Liver (tissue), 9 donors: ENCODE data around the gene MYO18B. TPM values are rescaled to one million over a fixed set of nuclear protein-coding genes. Genes with fewer than 3 reads are reported as not detected.

Experiments
- DNase-seq: peaks from one replicate; pipeline ENCODE4 v3.0.0-alpha.2; 2017; ENCODE audit warnings: low spot score
- H3K27ac ChIP-seq, 2 donors: one replicate each; pipeline ENCODE4 v1.7.0; 2013; ENCODE audit warnings: inconsistent platforms in 2 of 2, low read length in 2 of 2, control low read depth in 1 of 2, low read depth in 1 of 2, mild to moderate bottlenecking in 1 of 2
- H3K27me3 ChIP-seq, 4 donors: one replicate each; pipeline versions ENCODE4 v1.6.1 to v1.7.0; 2013; ENCODE audit warnings: low read length in 3 of 4, inconsistent platforms in 1 of 4, mild to moderate bottlenecking in 1 of 4, moderate library complexity in 1 of 4; ENCODE audit not compliant: control insufficient read depth in 4 of 4, insufficient read depth in 4 of 4
- H3K36me3 ChIP-seq, 4 donors: one replicate each; pipeline versions ENCODE4 v1.6.1 to v1.7.0; 2013; ENCODE audit warnings: low read length in 3 of 4, mild to moderate bottlenecking in 3 of 4, low read depth in 1 of 4, moderate library complexity in 1 of 4; ENCODE audit not compliant: control insufficient read depth in 4 of 4, insufficient read depth in 3 of 4
- H3K4me1 ChIP-seq, 4 donors: one replicate each; pipeline versions ENCODE4 v1.6.1 to v1.7.0; 2013; ENCODE audit warnings: low read length in 3 of 4, mild to moderate bottlenecking in 3 of 4, moderate library complexity in 1 of 4; ENCODE audit not compliant: control insufficient read depth in 4 of 4, insufficient read depth in 4 of 4
- H3K4me3 ChIP-seq, 3 donors: one replicate each; pipeline versions ENCODE4 v1.6.1 to v1.7.0; 2013; ENCODE audit warnings: low read length in 3 of 3, control low read depth in 1 of 3, low read depth in 1 of 3, mild to moderate bottlenecking in 1 of 3
- H3K9ac ChIP-seq, 2 donors: one replicate each; pipeline ENCODE4 v1.7.0; 2013; ENCODE audit warnings: low read length in 2 of 2, mild to moderate bottlenecking in 2 of 2, moderate library complexity in 2 of 2, control low read depth in 1 of 2, low read depth in 1 of 2
- H3K9me3 ChIP-seq, 4 donors: one replicate each; pipeline versions ENCODE4 v1.6.1 to v1.7.0; 2013; ENCODE audit warnings: low read length in 3 of 4; ENCODE audit not compliant: control insufficient read depth in 4 of 4
- ATF3 ChIP-seq: IDR thresholded peaks from 2 replicates; pipeline ENCODE4 v1.6.1; 2016; ENCODE audit warnings: antibody characterized with exemption
- CTCF ChIP-seq: fragments of 150-350 bp; IDR thresholded peaks from 2 replicates; pipeline ENCODE4 v1.5.1; 2017; ENCODE audit warnings: improper control_type of control experiment, low read depth, low read length; ENCODE audit not compliant: missing input control
- FOXA1 ChIP-seq: IDR thresholded peaks from 2 replicates; pipeline ENCODE4 v1.6.1; 2016; ENCODE audit warnings: antibody characterized with exemption
- GABPA ChIP-seq, 2 donors: IDR thresholded peaks in 1 of 2; conservative IDR thresholded peaks in 1 of 2; 2 replicates each; pipeline ENCODE4 v1.6.1; 2016; ENCODE audit warnings: antibody characterized with exemption in 2 of 2, mild to moderate bottlenecking in 1 of 2, moderate library complexity in 1 of 2
- HNF4A ChIP-seq, 2 donors: conservative IDR thresholded peaks; 2 replicates each; pipeline ENCODE4 v1.6.1; 2016; ENCODE audit warnings: antibody characterized with exemption in 2 of 2, mild to moderate bottlenecking in 2 of 2
- HNF4G ChIP-seq: IDR thresholded peaks from 2 replicates; pipeline ENCODE4 v1.6.1; 2016; ENCODE audit warnings: antibody characterized with exemption
- JUND ChIP-seq, 2 donors: IDR thresholded peaks; 2 replicates each; pipeline ENCODE4 v1.6.1; 2016; ENCODE audit warnings: antibody characterized with exemption in 2 of 2
- MAX ChIP-seq: IDR thresholded peaks from 2 replicates; pipeline ENCODE4 v1.6.1; 2016; ENCODE audit warnings: antibody characterized with exemption
- NR2F2 ChIP-seq: IDR thresholded peaks from 2 replicates; pipeline ENCODE4 v1.6.1; 2016; ENCODE audit warnings: antibody characterized with exemption
- RAD21 ChIP-seq, 2 donors: IDR thresholded peaks; 2 replicates each; pipeline ENCODE4 v1.6.1; 2016; ENCODE audit warnings: antibody characterized with exemption in 2 of 2, mild to moderate bottlenecking in 2 of 2
- REST ChIP-seq: IDR thresholded peaks from 2 replicates; pipeline ENCODE4 v1.6.1; 2016; ENCODE audit warnings: antibody characterized with exemption, mild to moderate bottlenecking
- RXRA ChIP-seq, 2 donors: IDR thresholded peaks; 2 replicates each; pipeline ENCODE4 v1.6.1; 2017 to 2018; ENCODE audit warnings: antibody characterized with exemption in 2 of 2, mild to moderate bottlenecking in 1 of 2
- TAF1 ChIP-seq: conservative IDR thresholded peaks from 2 replicates; pipeline ENCODE4 v1.6.1; 2016; ENCODE audit warnings: antibody characterized with exemption, mild to moderate bottlenecking
- YY1 ChIP-seq: IDR thresholded peaks from 2 replicates; pipeline ENCODE4 v1.6.1; 2016; ENCODE audit warnings: antibody characterized with exemption, mild to moderate bottlenecking
- ZBTB33 ChIP-seq: IDR thresholded peaks from 2 replicates; pipeline ENCODE4 v1.6.1; 2016; ENCODE audit warnings: antibody characterized with exemption
- WGBS: extraction: QIAGEN DNeasy Blood & Tissue Kit; methylation state at CpG from one replicate; pipeline ENCODE4 v1.1.7; 2013; 5-methylcytosine and 5-hydroxymethylcytosine counted together
- polyA plus RNA-seq, 2 donors: library from polyadenylated mRNA; stranded (reverse) in 1 of 2; unstranded in 1 of 2; fragments of 200-250 nt in 1 of 2; fragments of >200 nt in 1 of 2; fragmentation: Nextera tagmentation in 1 of 2; extraction: Ambion mirVana in 1 of 2; gene quantifications; one replicate each; pipeline versions ENCODE4 v1.2.1 to v1.2.3, GENCODE V29; 2013 to 2015
- total RNA-seq, 2 donors: library from RNA; depleted of rRNA; stranded (reverse); fragments of >200 nt; gene quantifications; one replicate each; pipeline ENCODE4 v1.2.3, GENCODE V29; 2014
- donor health status: healthy.
- donor health status: healthy.
- donor health status: healthy.
- donor health status: healthy.
- donor health status: healthy.

Gene MYO18B
- total and polyA plus RNA-seq, 4 donors = under 0.01 to 4.2 (median 0.02) TPM; not detected in 1

GRCh38 chr22:25997886-25998775 lies 256.1 kb downstream of the MYO18B start (continued):
- TF ChIP-seq CTCF (no peak), JUND (IDR thresholded peaks at IDR 0.05) (no peak), HNF4A (conservative IDR thresholded peaks at IDR 0.05) (no peak), RAD21 (IDR thresholded peaks at IDR 0.05) (no peak), RXRA (IDR thresholded peaks at IDR 0.05) (no peak), TAF1 (no peak)

GRCh38 chr22:26002456-26002855 lies 260.5 kb downstream of the MYO18B start:
- 40% methylated on average over 2 of the region's 2 CpGs for WGBS
- peaks cover 0 to 3% (median 0%) of the 10 kb centered on the region in 4 donors for H3K27me3 ChIP-seq
- no peak for DNase-seq
- TF ChIP-seq RAD21 (IDR thresholded peaks at IDR 0.05) (no peak), GABPA (IDR thresholded peaks at IDR 0.05 in 1 of 2, conservative IDR thresholded peaks at IDR 0.05 in 1 of 2) (no peak), HNF4G (no peak)
- H3K4me3 ChIP-seq = no peak overlapping the region
- H3K27ac ChIP-seq = no peak overlapping the region
- H3K4me1 ChIP-seq = no peaks in the 10 kb centered on the region
- no peaks in the 10 kb centered on the region for H3K36me3 ChIP-seq
- H3K9ac ChIP-seq = no peak overlapping the region
- peaks cover 0 to 6% (median under 1%) of the 10 kb centered on the region in 4 donors for H3K9me3 ChIP-seq

GRCh38 chr22:26004477-26004876 lies 262.5 kb downstream of the MYO18B start:
- H3K9ac ChIP-seq = no peak overlapping the region
- no peak overlapping the region for H3K4me3 ChIP-seq
- H3K27me3 ChIP-seq = peaks cover 0 to 3% (median 0%) of the 10 kb centered on the region in 4 donors
- no peak overlapping the region for H3K27ac ChIP-seq
- TF ChIP-seq FOXA1 = no peak
- TF ChIP-seq MAX = no peak
- TF ChIP-seq ZBTB33 = no peak
- TF ChIP-seq HNF4G = no peak
- TF ChIP-seq REST = no peak
- no peak for TF ChIP-seq HNF4A (conservative IDR thresholded peaks at IDR 0.05)
- TF ChIP-seq GABPA (IDR thresholded peaks at IDR 0.05 in 1 of 2, conservative IDR thresholded peaks at IDR 0.05 in 1 of 2) = no peak
- TF ChIP-seq NR2F2 = no peak
- no peak for TF ChIP-seq CTCF
- no peak for TF ChIP-seq TAF1
- no peak for TF ChIP-seq JUND (IDR thresholded peaks at IDR 0.05)
- TF ChIP-seq RAD21 (IDR thresholded peaks at IDR 0.05) = no peak
- no peak for TF ChIP-seq RXRA (IDR thresholded peaks at IDR 0.05)
- no peak for TF ChIP-seq YY1
- no peak for TF ChIP-seq ATF3
- WGBS = 81% methylated on average over 4 of the region's 4 CpGs
- no peak for DNase-seq
- peaks cover 0 to 6% (median under 1%) of the 10 kb centered on the region in 4 donors for H3K9me3 ChIP-seq
- H3K36me3 ChIP-seq = no peaks in the 10 kb centered on the region
- no peaks in the 10 kb centered on the region for H3K4me1 ChIP-seq
